Endometrium (tissue), 2 donors: Measurements from ENCODE around the gene FBXL4.
"Not testable (repeated sequence)": the region's sequence is repeated elsewhere in the genome, so short reads cannot be mapped to it uniquely, and the experiment has no call there.

Source experiments
- FAIRE-seq: peaks from 2 replicates; lab custom pipeline; 2012; peaks lifted over from hg19 to GRCh38; lab: Jason Lieb, UNC
- donor health status: control.
- donor health status: control.

Gene FBXL4

GRCh38 chr6:98945311-98946115 lies 2.2 kb downstream of the FBXL4 start:
- no peak for FAIRE-seq

DNA sequence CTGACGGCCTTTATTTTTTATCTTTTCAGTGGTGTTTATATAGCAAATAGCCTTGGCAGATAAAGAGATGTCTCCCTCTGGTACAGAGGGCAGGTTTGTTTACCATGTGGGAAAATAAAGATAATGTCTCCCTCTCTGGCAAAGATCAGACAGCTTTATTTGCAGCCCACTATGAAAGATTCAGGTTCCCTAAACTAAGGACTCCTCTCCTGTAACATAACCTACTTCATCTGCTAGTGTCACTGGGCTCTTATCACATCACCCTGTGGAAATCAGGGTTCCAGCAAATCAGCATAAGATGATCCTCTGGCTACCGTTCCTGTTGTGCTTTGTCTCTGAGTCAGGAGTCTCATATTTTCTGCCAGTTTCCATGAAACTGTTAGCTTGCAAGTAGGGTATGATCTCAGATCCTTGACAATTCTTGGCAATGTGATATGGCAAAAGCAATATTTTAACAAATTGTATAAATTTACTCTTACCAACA lies 3.1 kb downstream of the FBXL4 start:
- no peak for FAIRE-seq

DNA sequence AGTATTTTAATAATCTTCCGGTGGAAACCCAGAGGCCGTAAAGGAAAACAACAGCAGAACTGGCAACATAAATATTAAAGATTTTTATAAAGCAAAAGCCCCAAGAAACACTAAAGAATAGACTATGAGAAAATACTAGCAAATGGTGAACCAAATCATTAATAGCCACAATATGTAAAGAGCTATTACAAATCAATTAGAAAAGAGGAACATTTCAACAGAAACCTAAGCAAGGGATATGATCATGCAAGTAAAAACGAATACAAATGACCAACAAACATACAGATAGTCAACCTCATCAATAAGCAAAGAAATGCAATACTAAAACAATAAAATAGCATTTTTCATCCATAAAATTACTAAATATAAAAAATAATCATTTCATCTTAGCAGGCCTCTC lies 3.6 kb downstream of the FBXL4 start:
- no peak for FAIRE-seq

GRCh38 chr6:98942263-98942803 lies 5.4 kb downstream of the FBXL4 start:
- FAIRE-seq = no peak

DNA sequence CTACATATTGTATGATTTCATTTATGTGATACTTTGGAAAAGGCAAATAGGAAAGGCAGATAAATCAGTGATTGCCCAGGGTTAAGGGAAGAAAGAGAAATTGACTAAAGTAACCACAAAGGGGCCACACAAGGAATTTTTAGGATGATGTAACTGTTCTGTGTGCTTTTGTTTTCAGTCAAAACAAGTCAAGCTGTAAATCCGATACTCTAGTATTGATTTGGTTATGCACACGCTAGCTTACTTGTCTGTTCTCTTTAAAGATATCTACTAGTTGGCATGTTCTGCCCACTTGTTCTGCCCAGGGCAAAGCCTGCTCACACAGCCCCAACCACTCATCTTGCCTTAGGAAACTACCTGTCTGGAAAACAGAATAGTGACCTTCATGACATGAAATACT lies 6.4 kb downstream of the FBXL4 start:
- no peak for FAIRE-seq

DNA sequence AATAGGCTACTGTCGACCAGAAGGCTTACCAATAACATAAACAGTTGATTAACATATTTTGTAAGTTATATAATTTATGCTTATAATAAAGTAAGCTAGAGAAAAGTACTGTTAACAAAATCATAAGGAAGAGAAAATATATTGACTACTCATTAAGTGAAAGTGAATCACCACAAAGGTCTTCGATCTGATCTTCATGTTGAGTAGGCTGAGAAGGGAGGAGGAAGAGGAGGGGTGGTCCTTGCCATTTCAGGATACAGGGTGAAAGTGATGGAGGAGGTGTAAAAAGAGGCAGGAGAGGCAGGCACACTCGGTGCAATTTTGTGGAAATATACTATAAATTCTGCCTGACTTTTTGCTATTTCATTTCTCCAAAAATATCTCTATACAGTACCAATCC lies 10.4 kb downstream of the FBXL4 start:
- FAIRE-seq = no peak

- FAIRE-seq = no peak
Observed at GRCh38 chr6:98932381-98932780, 15.4 kb downstream of the FBXL4 start.

DNA sequence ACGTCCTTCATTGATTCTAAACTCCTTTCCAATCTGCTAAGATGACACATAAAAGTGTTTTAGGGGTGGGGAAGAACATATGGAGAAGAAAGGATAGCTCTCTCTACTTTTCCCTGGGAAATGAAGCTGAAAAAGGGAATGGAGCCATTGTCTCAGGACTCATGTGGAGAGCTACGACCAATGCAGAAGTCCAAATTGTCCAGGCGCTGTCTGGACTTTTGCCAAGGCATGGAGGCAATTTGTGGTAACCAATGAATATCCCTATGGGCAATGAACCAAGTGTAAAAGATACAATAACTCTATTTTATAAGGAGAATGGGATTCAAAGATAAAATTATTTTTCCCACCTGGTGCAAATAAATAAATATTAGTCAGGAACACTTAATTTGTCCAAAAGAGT lies 16.1 kb downstream of the FBXL4 start:
- no peak for FAIRE-seq

DNA sequence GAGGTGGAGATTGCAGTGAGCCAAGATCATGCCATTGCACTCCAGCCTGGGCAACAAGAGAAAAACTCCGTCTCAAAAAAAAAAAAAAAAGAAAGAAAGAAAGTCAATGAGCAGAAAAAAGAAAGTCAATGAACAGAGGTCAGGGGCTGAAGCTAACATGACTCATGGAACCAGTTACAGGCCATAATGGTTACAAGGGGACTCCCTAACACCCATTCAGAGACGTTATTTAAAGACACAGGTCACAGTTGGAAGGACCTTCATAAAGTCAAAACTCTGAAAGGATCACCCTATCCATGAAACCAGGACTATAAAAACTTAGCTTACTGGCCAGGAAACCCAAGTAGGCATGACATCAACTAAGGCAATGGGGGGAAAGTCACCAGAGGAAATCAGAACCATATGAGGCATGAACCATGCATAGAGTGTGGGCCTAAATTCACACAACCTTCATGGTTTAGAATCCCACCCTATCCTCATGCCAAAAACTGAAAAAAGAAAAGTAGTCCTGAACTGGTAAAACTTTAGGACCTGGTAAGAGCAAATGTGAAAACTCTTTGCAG lies 18.2 kb downstream of the FBXL4 start:
- FAIRE-seq = no peak

DNA sequence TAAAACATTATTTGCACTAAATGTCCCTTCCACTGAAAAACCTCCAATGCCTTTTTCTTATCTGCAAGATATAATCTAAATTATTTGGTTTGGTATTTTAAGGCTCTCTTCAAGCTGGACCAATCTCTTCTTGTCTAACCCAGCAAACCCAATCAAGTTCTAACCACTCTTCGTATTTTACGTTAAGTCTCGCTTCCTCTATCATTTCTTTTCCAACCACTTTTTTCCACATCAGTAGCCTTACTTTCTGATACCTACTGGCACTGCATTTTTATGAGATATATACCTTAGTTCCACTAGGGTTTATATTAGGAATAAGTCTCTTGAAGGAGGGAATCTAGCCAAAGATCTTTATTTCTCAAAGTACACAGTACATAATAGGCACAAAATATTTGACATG lies 19.1 kb downstream of the FBXL4 start:
- FAIRE-seq = no peak

GRCh38 chr6:98927534-98927933 lies 20.2 kb downstream of the FBXL4 start:
- no peak for FAIRE-seq

- FAIRE-seq = no peak
Observed at GRCh38 chr6:98925831-98926230, 21.9 kb downstream of the FBXL4 start.

DNA sequence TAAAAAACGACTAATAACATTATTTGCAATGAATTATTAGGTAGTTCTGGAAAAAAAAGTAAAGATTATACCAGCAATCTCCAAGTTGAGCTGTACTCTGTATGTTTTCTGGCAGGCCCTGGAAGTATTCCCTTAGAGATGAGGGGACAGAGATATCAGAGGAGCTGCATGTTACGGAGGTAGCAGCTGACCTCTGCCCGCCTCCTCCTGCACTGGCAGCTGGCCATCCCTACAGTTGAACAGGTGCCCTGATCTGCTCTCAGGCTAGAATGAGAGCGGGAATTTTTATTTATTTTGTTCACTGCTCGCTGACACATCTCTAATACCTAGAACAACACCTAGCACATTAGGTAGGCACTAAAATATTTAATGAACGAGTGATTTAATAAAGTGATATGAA lies 23.1 kb downstream of the FBXL4 start:
- no peak for FAIRE-seq

- FAIRE-seq = no peak
Observed at GRCh38 chr6:98920904-98921431, 26.8 kb downstream of the FBXL4 start.

GRCh38 chr6:98910946-98911345 lies 36.8 kb downstream of the FBXL4 start:
- FAIRE-seq = not testable (repeated sequence)

DNA sequence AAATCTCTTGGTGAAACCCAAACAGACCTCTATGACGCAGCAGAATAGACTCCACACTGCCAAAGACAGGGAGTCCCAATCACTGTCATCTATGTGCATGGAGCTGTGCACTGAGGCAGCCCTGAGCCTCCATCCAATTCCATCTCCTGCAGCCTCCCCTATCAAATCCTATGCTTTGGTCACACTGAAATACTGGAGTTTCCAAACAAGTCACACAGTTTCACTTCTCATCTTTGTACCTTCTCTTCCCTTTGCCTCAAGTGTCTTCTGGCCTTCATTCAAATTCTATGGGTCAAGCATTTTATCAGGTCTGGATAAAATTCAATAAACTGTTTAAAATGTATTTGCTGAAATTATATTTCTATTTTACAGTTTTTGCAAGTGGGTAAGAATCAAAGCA lies 38.5 kb downstream of the FBXL4 start:
- no peak for FAIRE-seq

- FAIRE-seq = not testable (repeated sequence)
Observed at GRCh38 chr6:98906342-98906741, 41.4 kb downstream of the FBXL4 start.

DNA sequence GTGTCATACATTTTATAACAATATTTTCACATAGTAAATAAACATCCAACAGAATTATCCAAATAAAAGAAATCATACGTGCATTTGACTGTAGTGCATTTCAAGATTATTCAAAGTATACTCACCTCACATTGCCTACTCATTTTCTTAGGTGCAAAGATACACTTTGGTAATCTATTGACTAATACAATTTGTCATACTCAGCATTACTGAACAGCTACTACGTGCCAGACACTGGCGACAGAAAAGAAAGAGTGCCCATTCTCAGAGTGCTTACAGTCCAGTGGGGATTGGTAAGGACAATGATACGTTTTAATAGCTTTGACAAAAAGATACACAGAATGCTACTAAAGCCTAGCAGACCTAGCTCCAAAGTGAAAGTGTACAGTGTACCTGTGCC lies 42.0 kb downstream of the FBXL4 start:
- no peak for FAIRE-seq

GRCh38 chr6:98904096-98904495 lies 43.6 kb downstream of the FBXL4 start:
- FAIRE-seq = no peak

DNA sequence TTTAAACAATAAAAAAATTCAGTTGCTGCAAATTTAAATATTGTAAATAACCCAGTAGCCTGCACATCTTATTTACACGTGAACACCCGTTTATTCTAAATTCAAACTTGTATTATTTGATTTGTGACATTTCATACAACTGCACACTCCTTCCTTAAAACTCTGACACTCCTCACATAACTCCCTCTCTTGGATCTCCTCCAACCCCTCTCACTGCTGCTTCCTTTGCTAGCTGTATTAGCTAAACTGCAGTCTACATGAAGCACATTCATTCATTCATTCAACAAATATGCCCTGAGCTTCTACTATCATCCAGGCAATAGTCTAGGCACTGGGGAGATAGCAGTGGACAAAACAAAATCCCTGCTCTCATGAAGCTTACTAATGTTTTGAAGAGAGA lies 47.0 kb downstream of the FBXL4 start:
- FAIRE-seq = no peak

DNA sequence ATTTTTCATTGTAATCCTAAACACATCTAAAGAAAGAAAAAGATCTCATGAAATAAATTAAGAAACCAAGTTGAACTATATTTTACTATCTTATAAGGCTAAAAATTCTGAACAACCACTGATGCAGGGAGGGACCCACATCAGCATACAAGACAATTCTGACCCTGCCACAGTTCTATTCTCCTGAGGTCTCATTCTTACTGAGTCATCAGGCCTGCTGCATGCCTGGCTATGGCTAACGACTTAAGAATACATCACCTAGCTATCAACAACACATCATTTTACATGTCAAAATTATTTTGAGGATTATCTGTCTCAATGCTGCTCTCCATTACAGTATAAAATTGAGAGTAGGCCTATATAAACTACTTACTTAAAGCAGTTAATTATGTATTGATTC lies 52.9 kb downstream of the FBXL4 start:
- FAIRE-seq = no peak

DNA sequence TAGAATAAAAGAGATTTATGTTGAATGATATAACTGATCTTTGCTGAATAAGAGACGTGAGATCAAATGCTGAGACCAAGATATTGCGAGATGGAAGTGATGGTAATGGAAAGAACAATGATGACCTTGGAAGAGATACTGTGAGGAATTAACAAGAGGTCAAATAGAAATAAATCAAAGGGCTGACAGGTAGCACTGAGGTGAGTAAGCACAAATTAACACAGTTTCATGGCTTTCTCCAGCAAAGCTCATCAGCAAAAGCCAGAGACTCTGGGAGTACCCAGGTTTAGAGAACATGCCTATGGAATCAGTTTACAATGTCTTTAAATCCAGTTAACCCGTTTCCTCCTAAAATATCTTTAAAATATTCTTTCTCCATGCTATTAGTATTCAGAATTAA lies 60.1 kb downstream of the FBXL4 start:
- FAIRE-seq = no peak

DNA sequence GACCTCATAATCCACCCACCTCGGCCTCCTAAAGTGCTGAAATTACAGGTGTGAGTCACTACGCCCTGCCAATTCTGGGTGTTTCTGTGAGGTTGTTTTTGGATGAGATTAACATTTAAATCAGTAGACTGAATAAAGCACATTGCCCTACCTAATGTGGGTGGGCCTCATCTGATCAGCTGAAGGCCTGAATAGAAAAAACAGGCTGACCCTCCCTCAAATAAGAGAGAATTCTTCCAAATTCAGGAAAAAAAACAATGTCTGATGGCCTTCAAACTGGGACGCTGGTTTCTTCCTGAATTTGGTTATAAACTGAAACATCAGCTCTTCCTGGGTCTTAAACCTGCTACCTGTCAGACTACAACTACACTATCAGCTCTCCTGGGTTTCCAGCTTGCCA lies 62.4 kb downstream of the FBXL4 start:
- FAIRE-seq = no peak
